Putamen (tissue), 1 donor: Measurements from ENCODE around the gene SLC13A4.
A peak's percentile ranks its signal among the peaks of the same experiment; 100 is the strongest.
"Not testable (repeated sequence)": the region's sequence is repeated elsewhere in the genome, so short reads cannot be mapped to it uniquely, and the experiment has no call there.

ENCODE experiments used
- DNase-seq: peaks from one replicate; pipeline ENCODE4 v3.0.0-alpha.2; 2016; ENCODE audit warnings: low spot score

SLC13A4 gene

GRCh38 chr7:135728136-135728669 is at the start of gene SLC13A4:
TSS of gene SLC13A4 (minus strand) at chr7:135728186. CDS start at chr7:135727496, 690 bp downstream.
- no peak for DNase-seq

GRCh38 chr7:135775915-135776314 is 47.9 kb upstream of the SLC13A4 start:
- not testable (repeated sequence) for DNase-seq

- DNase-seq = no peak
Measured at GRCh38 chr7:135775230-135775629, 47.2 kb upstream of the SLC13A4 start.

- no peak for DNase-seq
Measured at GRCh38 chr7:135774284-135774683, 46.3 kb upstream of the SLC13A4 start.

GRCh38 chr7:135773464-135773863 is 45.5 kb upstream of the SLC13A4 start:
- DNase-seq = no peak

GRCh38 chr7:135772639-135773222 is 44.7 kb upstream of the SLC13A4 start:
- no peak for DNase-seq

GRCh38 chr7:135771961-135772638 is 44.1 kb upstream of the SLC13A4 start:
- no peak for DNase-seq

- no peak for DNase-seq
Measured at GRCh38 chr7:135771051-135771450, 43.1 kb upstream of the SLC13A4 start.

GRCh38 chr7:135770139-135770710 is 42.2 kb upstream of the SLC13A4 start:
- DNase-seq = no peak

- peak; percentile 34 for DNase-seq
Measured at GRCh38 chr7:135769005-135769802, 41.2 kb upstream of the SLC13A4 start.

- no peak for DNase-seq
Measured at GRCh38 chr7:135768467-135768866, 40.5 kb upstream of the SLC13A4 start.

GRCh38 chr7:135768064-135768463 is 40.1 kb upstream of the SLC13A4 start:
- no peak for DNase-seq

GRCh38 chr7:135763261-135763660 is 35.3 kb upstream of the SLC13A4 start:
- DNase-seq = no peak

GRCh38 chr7:135761751-135762488 is 33.9 kb upstream of the SLC13A4 start:
- DNase-seq = no peak

GRCh38 chr7:135759532-135759931 is 31.5 kb upstream of the SLC13A4 start:
- no peak for DNase-seq

- DNase-seq = peak; percentile 87
Measured at GRCh38 chr7:135758531-135758932, 30.5 kb upstream of the SLC13A4 start.

GRCh38 chr7:135757719-135758411 is 29.9 kb upstream of the SLC13A4 start:
- DNase-seq = peak; percentile 23

- no peak for DNase-seq
Measured at GRCh38 chr7:135756191-135756590, 28.2 kb upstream of the SLC13A4 start.

GRCh38 chr7:135755351-135755753 is 27.4 kb upstream of the SLC13A4 start:
- no peak for DNase-seq

- no peak for DNase-seq
Measured at GRCh38 chr7:135753616-135754413, 25.8 kb upstream of the SLC13A4 start.
